Trophoblast cell (in vitro differentiated cells and primary cell): ENCODE measurements around the gene SIDT2.

Experiments used
- DNase-seq, 2 donors: peaks; one replicate each; pipeline ENCODE4 v3.0.0-alpha.2; 2016
- H2AFZ ChIP-seq: 2 replicates; pipeline ENCODE4 v1.6.1; 2013; ENCODE audit warnings: low read length, moderate library complexity, mild to moderate bottlenecking; ENCODE audit not compliant: insufficient read depth, poor library complexity
- H2AK5ac ChIP-seq: 2 replicates; pipeline ENCODE4 v1.6.1; 2013; ENCODE audit warnings: mild to moderate bottlenecking, low read length
- H2BK120ac ChIP-seq: 2 replicates; pipeline ENCODE4 v1.6.1; 2013; ENCODE audit warnings: low read length, mild to moderate bottlenecking, moderate library complexity; ENCODE audit not compliant: insufficient read depth, poor library complexity
- H2BK12ac ChIP-seq: 2 replicates; pipeline ENCODE4 v1.6.1; 2013; ENCODE audit warnings: mild to moderate bottlenecking, low read length, moderate library complexity
- H2BK5ac ChIP-seq: 2 replicates; pipeline ENCODE4 v1.6.1; 2013; ENCODE audit warnings: low read length, low read depth, moderate library complexity, mild to moderate bottlenecking; ENCODE audit not compliant: poor library complexity
- H3K14ac ChIP-seq: 2 replicates; pipeline ENCODE4 v1.6.1; 2013; ENCODE audit warnings: mild to moderate bottlenecking, low read length
- H3K18ac ChIP-seq: 2 replicates; pipeline ENCODE4 v1.6.1; 2013; ENCODE audit warnings: mild to moderate bottlenecking, low read length
- H3K23ac ChIP-seq: 2 replicates; pipeline ENCODE4 v1.6.1; 2013; ENCODE audit warnings: low read length
- H3K27ac ChIP-seq: 2 replicates; pipeline ENCODE4 v1.5.1; 2013; ENCODE audit warnings: low read depth, mild to moderate bottlenecking, inconsistent platforms, low read length, moderate library complexity
- H3K27me3 ChIP-seq: 2 replicates; pipeline ENCODE4 v1.6.1; 2013; ENCODE audit warnings: inconsistent platforms, mild to moderate bottlenecking, low read length, moderate library complexity; ENCODE audit not compliant: insufficient read depth
- H3K36me3 ChIP-seq, 2 experiments: 1 replicate in 1 of 2; 2 replicates in 1 of 2; pipeline ENCODE4 v1.6.1; 2013; ENCODE audit warnings: low read length in 2 of 2, mild to moderate bottlenecking in 2 of 2, moderate library complexity in 1 of 2; ENCODE audit not compliant: insufficient read depth in 2 of 2, control insufficient read depth in 1 of 2
- H3K4ac ChIP-seq: 2 replicates; pipeline ENCODE4 v1.6.1; 2013; ENCODE audit warnings: low read depth, mild to moderate bottlenecking, low read length, moderate library complexity
- H3K4me1 ChIP-seq, 2 experiments: 1 replicate in 1 of 2; 2 replicates in 1 of 2; pipeline ENCODE4 v1.6.1; 2013; ENCODE audit warnings: low read length in 2 of 2, mild to moderate bottlenecking in 2 of 2, moderate library complexity in 1 of 2; ENCODE audit not compliant: insufficient read depth in 2 of 2, control insufficient read depth in 1 of 2
- H3K4me2 ChIP-seq: 2 replicates; pipeline ENCODE4 v1.6.1; 2013; ENCODE audit warnings: inconsistent platforms, mild to moderate bottlenecking, low read length, moderate library complexity
- H3K4me3 ChIP-seq: 2 replicates; pipeline ENCODE4 v1.5.1; 2013; ENCODE audit warnings: mild to moderate bottlenecking, low read depth, low read length, inconsistent platforms
- H3K79me1 ChIP-seq: one replicate; pipeline ENCODE4 v1.6.1; 2013; ENCODE audit warnings: low read length
- H3K79me2 ChIP-seq: 2 replicates; pipeline ENCODE4 v1.6.1; 2013; ENCODE audit warnings: low read length, mild to moderate bottlenecking; ENCODE audit not compliant: control insufficient read depth, insufficient read depth, poor library complexity
- H3K9ac ChIP-seq: 2 replicates; pipeline ENCODE4 v1.6.1; 2013; ENCODE audit warnings: mild to moderate bottlenecking, low read length
- H3K9me3 ChIP-seq: 2 replicates; pipeline ENCODE4 v1.6.1; 2013; ENCODE audit warnings: low read depth, mild to moderate bottlenecking, control low read depth, inconsistent platforms, low read length; ENCODE audit not compliant: insufficient read depth
- H4K12ac ChIP-seq: 2 replicates; pipeline ENCODE4 v1.6.1; 2013; ENCODE audit warnings: low read depth, mild to moderate bottlenecking, low read length, moderate library complexity
- H4K8ac ChIP-seq: 2 replicates; pipeline ENCODE4 v1.6.1; 2013; ENCODE audit warnings: low read depth, mild to moderate bottlenecking, low read length, moderate library complexity
- H4K91ac ChIP-seq: one replicate; pipeline ENCODE4 v1.6.1; 2013; ENCODE audit warnings: low read depth, mild to moderate bottlenecking, low read length, moderate library complexity
- WGBS: extraction: QIAGEN DNeasy Blood & Tissue Kit; methylation state at CpG from one replicate; pipeline ENCODE4 v1.1.7; 2013; ENCODE audit warnings: missing lambda C conversion rate; ENCODE audit not compliant: insufficient read length, insufficient coverage; ENCODE audit errors: extremely low coverage; 5-methylcytosine and 5-hydroxymethylcytosine counted together

Gene SIDT2

GRCh38 chr11:117232911-117233409, 54.4 kb downstream of the SIDT2 start:
- Histone ChIP-seq H3K27ac (peak overlapping the region; percentile 45), H3K18ac (peak overlapping the region; percentile 96), H3K4ac (peak overlapping the region; percentile 96), H2AK5ac (peak overlapping the region; percentile 13), H2BK12ac (no peak overlapping the region), H3K9ac (peak overlapping the region; percentile 41), H3K36me3 (peaks cover 19 to 21% of the 10 kb centered on the region in 2 experiments), H2BK120ac (peak overlapping the region; percentile 86), H3K79me2 (peaks cover 13% of the 10 kb centered on the region), H3K23ac (no peak overlapping the region), H3K14ac (peak overlapping the region; percentile 93), H4K12ac (peak overlapping the region; percentile 66), H3K9me3 (no peaks in the 10 kb centered on the region), H2BK5ac (peak overlapping the region; percentile 85), H4K91ac (peak overlapping the region; percentile 85), H3K27me3 (no peaks in the 10 kb centered on the region), H3K79me1 (peaks cover 12% of the 10 kb centered on the region), H3K4me2 (peak overlapping the region; percentile 88), H3K4me3 (peak overlapping the region; percentile 88), H3K4me1 (peaks cover 4 to 13% of the 10 kb centered on the region in 2 experiments), H4K8ac (peak overlapping the region; percentile 73), H2AFZ (peak overlapping the region; percentile 71)
- no peak for DNase-seq
- WGBS = no CpG with 5 or more reads among the region's 27 CpGs

- no peak overlapping the region for H3K4me3 ChIP-seq
- peaks cover under 1% of the 10 kb centered on the region for H3K79me2 ChIP-seq
- no peak overlapping the region for H2AK5ac ChIP-seq
- no peak for DNase-seq
- no peaks in the 10 kb centered on the region for H3K79me1 ChIP-seq
- H2AFZ ChIP-seq = no peak overlapping the region
- H3K4me1 ChIP-seq = peaks cover 2 to 3% of the 10 kb centered on the region in 2 experiments
- no peak overlapping the region for H3K23ac ChIP-seq
- no CpG with 5 or more reads among the region's 5 CpGs for WGBS
- peaks cover 18 to 23% of the 10 kb centered on the region in 2 experiments for H3K36me3 ChIP-seq
- no peak overlapping the region for H2BK120ac ChIP-seq
- H4K12ac ChIP-seq = no peak overlapping the region
- H2BK5ac ChIP-seq = no peak overlapping the region
- no peak overlapping the region for H2BK12ac ChIP-seq
- H3K9me3 ChIP-seq = no peaks in the 10 kb centered on the region
- H4K91ac ChIP-seq = no peak overlapping the region
- H3K4me2 ChIP-seq = no peak overlapping the region
- H3K4ac ChIP-seq = no peak overlapping the region
- H3K27ac ChIP-seq = no peak overlapping the region
- H4K8ac ChIP-seq = no peak overlapping the region
- H3K9ac ChIP-seq = no peak overlapping the region
- no peak overlapping the region for H3K18ac ChIP-seq
- H3K27me3 ChIP-seq = no peaks in the 10 kb centered on the region
- H3K14ac ChIP-seq = no peak overlapping the region
These were observed 59.7 kb downstream of the SIDT2 start for GRCh38 chr11:117238221-117238620.

DNA sequence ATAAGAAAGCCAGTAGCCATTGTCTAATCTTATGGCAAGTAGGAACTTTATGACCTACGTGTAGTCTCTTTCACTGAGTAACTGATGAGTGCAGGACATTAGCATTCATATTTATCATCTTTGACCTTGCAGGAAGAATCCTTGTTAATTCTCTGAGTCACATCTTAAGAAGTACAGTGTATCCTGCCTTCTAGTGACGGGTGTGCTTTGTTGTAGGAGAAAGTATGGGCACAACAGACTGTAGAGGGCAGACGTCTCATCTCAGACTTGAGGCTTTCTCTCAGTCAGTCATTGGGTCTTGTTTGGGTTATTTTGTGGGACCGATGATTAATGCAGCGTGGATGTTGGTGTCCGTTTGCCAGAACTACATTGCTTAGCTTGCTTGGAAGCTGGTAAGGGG, 60.8 kb downstream of the SIDT2 start:
- Histone ChIP-seq H3K4me3 (no peak overlapping the region), H2BK12ac (no peak overlapping the region), H2BK120ac (no peak overlapping the region), H2BK5ac (no peak overlapping the region), H4K12ac (no peak overlapping the region), H3K18ac (no peak overlapping the region), H3K36me3 (peaks cover 18 to 30% of the 10 kb centered on the region in 2 experiments), H3K23ac (no peak overlapping the region), H4K91ac (no peak overlapping the region), H3K9ac (no peak overlapping the region), H3K79me1 (no peaks in the 10 kb centered on the region), H2AFZ (no peak overlapping the region), H3K14ac (no peak overlapping the region), H3K4me1 (no peaks in the 10 kb centered on the region), H3K4me2 (no peak overlapping the region), H3K27me3 (no peaks in the 10 kb centered on the region), H3K9me3 (no peaks in the 10 kb centered on the region), H3K4ac (no peak overlapping the region), H4K8ac (no peak overlapping the region), H3K79me2 (no peaks in the 10 kb centered on the region), H3K27ac (no peak overlapping the region), H2AK5ac (no peak overlapping the region)
- peak; percentile 18 to 39 for DNase-seq
- no CpG with 5 or more reads among the region's 6 CpGs for WGBS
